ENCODE data around the gene TAF1. TPM values are rescaled to one million over a fixed set of nuclear protein-coding genes. Genes with fewer than 3 reads are reported as not detected.

The TAF1 gene
- total and polyA plus RNA-seq, 2 of the 8 experiments (the other 6 are each of a cell fraction or from before 2014, with no cell fraction given), result 6.3 to 30.2 TPM

DNA sequence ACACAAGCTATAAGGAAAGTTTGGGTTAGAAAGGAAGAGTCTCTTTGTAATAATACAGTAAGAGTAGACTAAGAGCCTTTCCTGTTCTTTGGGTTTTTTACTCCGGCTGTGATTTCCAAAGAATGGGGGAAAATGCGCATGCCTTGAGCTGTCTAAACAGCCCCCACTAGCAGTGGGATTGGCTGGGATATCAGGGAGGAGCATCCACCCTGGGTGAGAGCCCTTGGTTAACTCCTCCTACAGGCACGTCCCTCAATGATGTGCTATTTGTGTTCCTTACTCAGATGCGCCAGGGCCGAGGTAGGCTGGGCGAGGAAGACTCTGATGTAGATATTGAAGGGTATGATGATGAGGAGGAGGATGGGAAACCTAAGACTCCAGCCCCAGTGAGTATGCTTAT is 92.7 kb downstream of the TAF1 start:
- no peaks in the 10 kb centered on the region for H3K23me2 ChIP-seq (ENCODE audit: low read depth, low read length)
- no peak overlapping the region for H3K27ac ChIP-seq (ENCODE audit: low read depth, low read length)
- H4K5ac ChIP-seq (ENCODE audit: insufficient read length, low read depth, low read length), result no peak overlapping the region
- H2BK12ac ChIP-seq (ENCODE audit: low read depth, low read length), result no peak overlapping the region
- H2BK120ac ChIP-seq (replicated peaks; ENCODE audit: low read depth, low read length), result no peak overlapping the region
- H3K79me2 ChIP-seq (ENCODE audit: control insufficient read depth in 1 of 2, insufficient read depth in 2 of 2, low read length in 2 of 2), result no peaks in the 10 kb centered on the region
- no peak overlapping the region for H3K4me2 ChIP-seq (ENCODE audit: insufficient read depth in 1 of 2, low read depth in 2 of 2, low read length in 2 of 2)
- H3K36me3 ChIP-seq (ENCODE audit: control insufficient read depth in 2 of 4, insufficient read depth in 4 of 4, low read length in 3 of 4), result peaks cover 11 to 73% (median 37%) of the 10 kb centered on the region in 4 experiments
- ChIA-PET CTCF (ENCODE audit: partially characterized antibody) (no interaction called here), POLR2A (ENCODE audit: partially characterized antibody) (interaction anchor here (1.4 kb wide), 1 partner anchor 11 kb away, joined by 4 read pairs; no protein-coding TSS in a partner anchor)
- H2BK5ac ChIP-seq (ENCODE audit: low read depth, low read length), result no peak overlapping the region
- no peaks in the 10 kb centered on the region for H3K79me1 ChIP-seq (ENCODE audit: low read depth, low read length)
- no peaks in the 10 kb centered on the region for H3K27me3 ChIP-seq (replicated peaks in 1 of 4; ENCODE audit: control insufficient read depth in 3 of 4, extremely low read depth in 1 of 4, insufficient read depth in 3 of 4, low read length in 3 of 4)
- DNase-seq (ENCODE audit: low read depth in 1 of 2, low spot score in 2 of 2) (no peak), FAIRE-seq (no peak)
- H3K4me3 ChIP-seq (ENCODE audit: extremely low read depth in 1 of 4, insufficient read depth in 2 of 4, low read depth in 3 of 4, low read length in 4 of 4), result no peak overlapping the region
- H3K9ac ChIP-seq (replicated peaks in 1 of 4; ENCODE audit: extremely low read depth in 1 of 4, low read depth in 3 of 4, low read length in 3 of 4), result no peak overlapping the region
- no peaks in the 10 kb centered on the region for H3K4me1 ChIP-seq (replicated peaks in 1 of 4; ENCODE audit: control insufficient read depth in 3 of 4, insufficient read depth in 4 of 4, low read length in 3 of 4)
- no peaks in the 10 kb centered on the region for H3K9me3 ChIP-seq (ENCODE audit: insufficient read depth in 2 of 2, low read depth in 1 of 2, low read length in 1 of 2)
- no peaks in the 10 kb centered on the region for H4K20me1 ChIP-seq (replicated peaks in 1 of 2; ENCODE audit: control insufficient read depth in 1 of 2, insufficient read depth in 2 of 2, low read length in 2 of 2)
- H4K91ac ChIP-seq (replicated peaks; ENCODE audit: insufficient read length, low read length), result no peak overlapping the region
- H4K8ac ChIP-seq (ENCODE audit: extremely low read depth, insufficient read depth, low read length), result no peak overlapping the region
- no peak overlapping the region for H2BK20ac ChIP-seq (ENCODE audit: low read length)
- H3K4ac ChIP-seq (replicated peaks; ENCODE audit: insufficient read length, low read depth, low read length), result no peak overlapping the region
- no peak overlapping the region for H3K18ac ChIP-seq (ENCODE audit: extremely low read depth, low read length)
- H3K56ac ChIP-seq (replicated peaks; ENCODE audit: insufficient read length, low read depth, low read length), result no peak overlapping the region
- no peak overlapping the region for H2AFZ ChIP-seq (ENCODE audit: low read length)
- H3K14ac ChIP-seq (ENCODE audit: insufficient read length), result no peak overlapping the region
- 89% methylated on average over 6 of the region's 6 CpGs; no CpG with 5 or more reads in 1 of the 2 experiments for WGBS, 2 experiments (ENCODE audit: extremely low coverage in 1 of 2, insufficient coverage in 1 of 2, insufficient read length in 1 of 2, insufficient replicate concordance in 2 of 2, low coverage in 1 of 2, low lambda C conversion rate in 2 of 2, missing lambda C conversion rate in 1 of 2)
- no peak overlapping the region for H2AK5ac ChIP-seq (ENCODE audit: low read depth, low read length)
- H3K23ac ChIP-seq (ENCODE audit: insufficient read length), result no peak overlapping the region
- H2BK15ac ChIP-seq (ENCODE audit: low read length), result no peak overlapping the region
- TF ChIP-seq CREB1 (IDR thresholded peaks at IDR 0.05), result no peak
- no peak for TF ChIP-seq CEBPB (IDR thresholded peaks at IDR 0.05; ENCODE audit: low read depth, low read length)
- no peak for TF ChIP-seq SRF (IDR thresholded peaks at IDR 0.05; ENCODE audit: low read depth, low read length)
- TF ChIP-seq SIRT6 (IDR thresholded peaks at IDR 0.05; ENCODE audit: low read length), result no peak
- no peak for TF ChIP-seq TAF7 (optimal IDR thresholded peaks at IDR 0.05; ENCODE audit: borderline replicate concordance, low read depth, low read length)
- no peak for TF ChIP-seq RNF2 (IDR thresholded peaks at IDR 0.05; ENCODE audit: borderline replicate concordance, low read depth, low read length, missing control alignments, poor library complexity, severe bottlenecking)
- TF ChIP-seq CBX8 (IDR thresholded peaks at IDR 0.05; ENCODE audit: borderline replicate concordance, low read depth, low read length), result no peak
- TF ChIP-seq PHF8 (conservative IDR thresholded peaks at IDR 0.05; ENCODE audit: low read depth, low read length), result no peak
- TF ChIP-seq TCF12 (IDR thresholded peaks at IDR 0.05; ENCODE audit: low read depth, low read length), result no peak
- TF ChIP-seq SIN3A (conservative IDR thresholded peaks at IDR 0.05 in 1 of 2, IDR thresholded peaks at IDR 0.05 in 1 of 2; ENCODE audit: low read depth in 1 of 2, low read length in 2 of 2), result no peak
- TF ChIP-seq CHD2 (IDR thresholded peaks at IDR 0.05; ENCODE audit: low read length), result no peak
- TF ChIP-seq KDM5A (IDR thresholded peaks at IDR 0.05; ENCODE audit: low read length), result no peak
- TF ChIP-seq TAF1 (IDR thresholded peaks at IDR 0.05; ENCODE audit: low read depth, low read length), result no peak
- TF ChIP-seq, protein P1, sequence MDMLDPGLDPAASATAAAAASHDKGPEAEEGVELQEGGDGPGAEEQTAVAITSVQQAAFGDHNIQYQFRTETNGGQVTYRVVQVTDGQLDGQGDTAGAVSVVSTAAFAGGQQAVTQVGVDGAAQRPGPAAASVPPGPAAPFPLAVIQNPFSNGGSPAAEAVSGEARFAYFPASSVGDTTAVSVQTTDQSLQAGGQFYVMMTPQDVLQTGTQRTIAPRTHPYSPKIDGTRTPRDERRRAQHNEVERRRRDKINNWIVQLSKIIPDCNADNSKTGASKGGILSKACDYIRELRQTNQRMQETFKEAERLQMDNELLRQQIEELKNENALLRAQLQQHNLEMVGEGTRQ (IDR thresholded peaks at IDR 0.05; ENCODE audit: low read length), result no peak

All from H1 (cell line).